Kidney glomerular epithelial cell (primary cell): Measurements from ENCODE around the gene INSRR.

Source experiments
- DNase-seq: peaks from one replicate; lab custom pipeline; 2025; lab: John Stamatoyannopoulos, UW

The INSRR gene

DNA sequence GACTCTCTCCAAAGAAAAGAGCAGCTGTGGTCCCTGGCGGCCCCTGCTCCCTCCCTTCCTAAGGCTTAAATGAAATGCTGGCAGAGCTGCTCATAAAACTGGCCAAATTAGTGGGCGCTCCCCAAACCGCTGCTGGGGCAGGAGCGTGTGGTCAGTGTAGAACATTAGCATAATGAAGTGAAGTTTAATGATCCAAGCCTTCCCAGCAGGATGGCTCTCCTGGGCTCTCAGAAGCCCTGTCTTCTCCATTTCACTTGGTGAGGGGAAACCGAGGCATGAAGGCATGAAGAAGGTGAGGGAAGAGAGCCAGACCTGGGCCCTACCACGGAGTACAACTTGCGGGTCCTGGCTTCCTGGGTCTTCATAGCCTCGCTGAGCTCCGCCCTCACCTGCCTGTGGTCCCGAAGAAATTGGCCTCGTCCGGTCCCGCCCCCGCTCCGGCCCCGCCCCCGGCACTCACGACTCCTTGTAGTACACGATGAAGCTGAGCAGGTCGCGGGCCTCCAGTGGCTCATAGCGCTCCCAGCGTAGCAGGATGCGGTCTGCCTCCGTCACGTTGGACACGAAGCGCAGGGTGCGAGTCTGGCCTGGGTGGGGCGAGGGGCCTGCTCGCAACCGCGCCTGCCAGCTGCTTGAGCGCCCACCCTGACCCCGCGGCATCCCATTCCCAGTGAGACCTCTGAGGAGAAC, 10.3 kb downstream of the INSRR start:
- DNase-seq, result no peak

DNA sequence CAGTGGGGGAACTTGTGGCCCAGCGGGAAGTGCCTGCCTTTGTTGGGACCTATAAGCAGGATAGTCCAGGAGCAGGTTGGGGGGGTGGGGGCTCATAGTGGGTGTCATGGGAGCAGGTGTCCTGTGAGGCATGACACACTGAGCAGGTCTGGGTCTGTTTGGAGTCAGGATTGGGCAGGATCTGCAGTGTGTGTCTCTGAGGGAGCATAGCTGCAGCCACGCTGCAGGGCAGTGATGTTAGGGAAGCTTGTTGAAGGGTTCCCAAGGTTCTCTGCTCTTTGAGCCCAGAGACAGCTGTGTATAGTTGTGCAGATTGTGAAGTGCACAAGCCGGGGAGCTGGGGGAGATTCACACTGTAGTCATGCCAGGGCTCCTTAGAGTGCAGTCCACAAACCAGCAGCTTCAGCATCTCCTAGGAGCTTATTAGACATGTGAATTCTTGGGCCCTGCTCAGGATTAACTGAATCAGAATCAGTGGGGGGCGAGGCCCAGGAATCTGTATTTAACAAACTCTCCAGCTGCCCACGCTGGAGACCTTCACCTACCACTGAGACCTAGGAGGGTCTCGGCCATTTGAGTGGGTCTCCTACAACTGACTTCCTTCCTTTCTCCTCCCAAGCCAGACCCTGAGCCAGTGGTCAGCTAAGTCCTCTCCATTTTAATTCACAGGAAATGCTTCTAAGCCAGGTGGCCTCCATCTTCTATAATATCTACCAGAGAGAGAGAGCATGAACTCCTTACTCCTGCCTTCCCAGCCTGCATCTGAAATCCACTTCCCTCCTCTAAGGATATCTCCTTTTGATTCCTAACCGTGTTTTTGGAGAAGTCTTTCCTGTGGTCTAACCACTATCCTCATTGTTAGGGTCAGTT, 11.1 kb downstream of the INSRR start:
- no peak for DNase-seq

DNA sequence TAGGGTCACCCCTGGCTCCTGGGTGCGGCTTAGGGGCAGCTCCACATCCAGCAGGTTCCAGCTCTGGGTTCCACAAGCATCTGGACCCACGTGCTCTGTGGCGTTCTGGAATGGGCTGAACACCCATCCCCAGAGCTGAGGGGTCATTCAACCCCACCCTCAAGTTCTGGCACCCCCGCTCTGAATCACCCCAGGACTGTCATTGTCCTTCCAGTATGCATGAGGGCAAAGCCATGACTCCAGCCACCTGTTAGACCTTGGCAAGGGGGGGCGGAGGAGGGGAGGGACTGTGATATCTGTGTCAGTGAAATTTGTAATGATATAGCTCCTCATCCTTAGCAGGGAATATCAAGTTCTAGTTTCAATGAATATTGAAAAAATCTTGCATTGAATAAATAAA, 12.3 kb downstream of the INSRR start:
- DNase-seq, result no peak

DNA sequence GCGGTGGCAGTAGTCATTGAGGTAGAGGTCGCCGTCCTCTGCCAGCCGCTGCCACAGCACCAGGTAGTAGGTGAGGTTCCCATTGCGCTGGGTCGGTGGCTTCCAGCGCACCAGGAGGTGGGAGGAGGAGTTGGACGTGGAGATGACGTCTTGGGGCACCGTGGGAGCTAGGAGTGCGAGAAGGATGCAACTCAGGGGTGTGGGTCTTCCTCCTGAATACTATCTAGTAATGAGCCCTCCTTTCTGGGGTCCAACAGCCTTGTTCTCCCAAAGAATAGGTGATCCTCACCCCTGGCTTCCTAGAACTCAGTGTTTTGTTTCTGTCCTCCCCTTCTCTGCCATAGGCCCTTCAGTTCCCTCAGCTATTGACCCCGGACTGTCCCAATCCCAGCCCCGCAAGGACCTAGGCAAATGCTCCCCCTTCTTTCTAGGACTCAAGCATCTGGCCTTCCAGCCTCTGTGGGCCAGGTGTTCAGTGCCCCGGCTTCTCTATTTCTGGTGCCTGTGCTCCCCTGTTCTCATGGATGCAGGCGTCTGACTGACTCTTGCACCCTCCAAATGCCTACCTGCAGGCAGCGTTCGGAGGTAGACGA, 12.9 kb downstream of the INSRR start:
- DNase-seq, result no peak

DNA sequence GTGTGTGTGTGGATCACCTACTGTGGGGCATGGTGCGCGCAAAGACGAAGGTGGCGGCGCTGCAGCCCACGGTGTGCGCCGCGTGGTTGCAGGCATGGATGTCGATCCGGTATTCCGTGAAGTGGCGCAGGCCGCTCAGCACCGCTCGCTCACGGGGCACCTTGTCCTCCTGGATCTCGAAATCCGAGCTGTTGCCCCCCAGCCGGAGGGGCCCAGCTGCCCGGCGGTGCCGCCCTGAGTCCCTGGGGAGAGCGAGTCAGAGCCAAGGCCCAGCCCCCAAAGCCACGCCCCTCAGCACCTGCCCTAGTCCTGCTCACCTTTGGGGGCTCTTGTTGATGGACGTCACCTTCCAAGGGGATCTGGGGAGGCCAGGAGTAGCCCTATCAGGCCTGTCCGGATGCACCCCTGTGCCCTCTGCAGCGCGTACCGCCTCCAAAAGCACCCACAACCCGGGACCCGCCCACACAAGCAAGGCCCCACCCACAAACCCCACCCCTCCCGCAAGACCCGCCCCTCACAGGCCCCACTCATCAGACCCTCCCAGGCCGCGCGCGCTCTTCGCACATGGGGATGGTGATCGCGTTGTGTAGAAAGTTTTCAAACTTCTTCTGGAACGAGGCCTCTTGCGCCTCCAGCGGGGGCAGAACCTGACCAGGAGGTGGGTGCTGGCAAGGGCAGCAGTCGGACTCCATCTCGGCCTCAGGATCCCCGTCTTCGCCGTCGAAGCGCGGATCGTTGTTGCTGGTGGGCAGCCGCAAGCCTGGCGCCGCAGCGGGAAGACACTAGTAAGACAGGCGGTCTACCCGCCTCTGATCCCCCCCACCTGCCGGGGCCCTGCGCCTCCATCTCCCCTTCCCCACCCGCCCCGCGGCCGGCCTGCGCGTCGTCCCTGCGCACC, 13.6 kb downstream of the INSRR start:
- no peak for DNase-seq

DNA sequence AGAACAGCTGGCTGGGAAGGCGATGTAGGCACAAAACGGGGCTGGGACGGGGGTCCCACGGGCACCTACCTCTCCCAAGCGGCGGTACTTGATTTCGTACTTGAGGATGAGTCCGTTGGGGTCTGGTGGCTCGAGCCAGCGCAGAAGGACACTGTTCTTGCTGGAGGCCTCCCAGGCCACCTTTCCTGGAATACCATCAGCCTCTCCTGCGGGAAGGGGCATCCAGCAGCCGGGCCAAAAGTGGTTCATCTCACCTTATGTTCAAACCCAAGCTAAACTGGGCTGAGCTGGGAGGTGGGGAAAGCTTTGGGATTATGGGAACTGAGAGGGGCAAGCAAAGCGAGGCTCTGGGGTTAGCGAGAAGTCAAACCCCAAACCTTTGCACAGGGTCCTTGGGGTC, 14.3 kb downstream of the INSRR start:
- no peak for DNase-seq

DNA sequence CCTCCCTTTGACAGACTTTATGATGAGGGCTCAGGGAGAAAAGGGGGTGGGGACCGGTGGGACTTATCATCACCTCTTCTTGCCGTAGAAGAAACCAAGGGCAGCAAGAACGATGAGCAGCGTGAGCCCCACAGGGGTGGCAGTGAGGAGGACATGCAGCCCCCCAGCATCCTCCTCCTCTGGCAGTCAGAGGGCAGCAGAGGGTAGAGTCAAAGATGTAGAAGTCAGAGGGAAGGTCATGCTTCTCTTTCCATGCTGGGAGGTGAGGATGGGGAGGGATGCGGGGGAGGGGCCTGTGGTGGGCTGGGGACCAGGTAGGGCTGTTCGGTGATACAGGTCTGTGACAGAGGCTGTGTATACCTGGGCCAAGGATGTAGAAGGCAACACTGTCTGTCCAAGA, 14.8 kb downstream of the INSRR start:
- DNase-seq, result no peak

DNA sequence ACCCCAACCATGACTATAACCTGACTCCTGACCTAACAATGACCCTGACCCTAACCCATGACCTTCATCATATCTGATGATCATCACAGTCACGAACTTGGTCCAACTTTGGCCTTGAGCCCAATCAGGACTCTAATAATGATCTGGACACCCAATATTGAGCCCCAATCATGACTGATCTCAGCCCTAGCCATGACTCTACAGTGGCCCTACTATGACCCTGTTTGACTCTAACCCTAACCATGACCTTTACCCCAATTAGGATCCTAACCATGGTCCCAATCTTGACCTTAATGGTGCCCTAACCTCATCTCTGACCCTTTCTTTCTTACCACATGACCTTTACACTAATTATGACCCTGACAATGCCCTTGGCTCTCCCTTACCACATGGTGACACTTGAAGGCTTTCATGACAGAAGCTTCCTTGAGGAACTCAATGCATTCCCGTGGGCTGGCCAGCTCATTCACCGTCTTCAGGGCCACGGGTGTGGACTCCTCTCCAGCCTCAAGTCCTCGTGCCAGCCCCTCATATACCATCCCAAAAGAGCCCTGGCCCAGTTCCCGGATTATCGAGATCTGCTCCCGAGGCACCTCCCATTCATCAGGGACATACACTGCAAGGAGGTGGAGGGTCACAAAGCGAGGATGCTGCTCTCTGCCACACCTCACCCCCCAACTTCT, 16.2 kb downstream of the INSRR start:
- no peak for DNase-seq

DNA sequence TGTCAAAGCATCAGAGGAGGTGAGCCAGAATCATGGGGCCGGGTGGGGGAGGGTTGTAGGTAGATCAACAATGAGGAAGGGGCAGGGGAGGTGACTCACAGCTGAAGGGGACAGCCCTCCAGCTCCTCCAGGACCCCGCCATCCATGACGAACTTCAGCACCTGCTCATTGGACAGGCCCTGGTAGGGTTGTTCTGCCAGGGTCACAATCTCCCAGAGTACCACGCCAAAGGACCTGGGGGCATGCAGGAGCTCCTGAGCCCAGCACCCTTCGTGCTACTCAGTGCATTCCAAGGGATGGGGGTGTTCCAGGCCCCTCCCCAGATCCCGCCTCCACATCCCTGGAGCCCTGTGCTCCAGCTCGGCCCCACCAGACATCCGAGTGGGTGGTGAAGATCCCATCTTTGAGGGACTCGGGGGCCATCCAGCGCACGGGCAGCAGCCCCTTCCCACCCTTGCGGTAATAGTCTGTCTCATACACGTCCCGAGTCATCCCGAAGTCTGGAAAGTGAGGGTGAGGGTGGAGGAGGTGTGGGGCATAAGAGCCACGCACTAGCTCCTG, 17.5 kb downstream of the INSRR start:
- no peak for DNase-seq

DNA sequence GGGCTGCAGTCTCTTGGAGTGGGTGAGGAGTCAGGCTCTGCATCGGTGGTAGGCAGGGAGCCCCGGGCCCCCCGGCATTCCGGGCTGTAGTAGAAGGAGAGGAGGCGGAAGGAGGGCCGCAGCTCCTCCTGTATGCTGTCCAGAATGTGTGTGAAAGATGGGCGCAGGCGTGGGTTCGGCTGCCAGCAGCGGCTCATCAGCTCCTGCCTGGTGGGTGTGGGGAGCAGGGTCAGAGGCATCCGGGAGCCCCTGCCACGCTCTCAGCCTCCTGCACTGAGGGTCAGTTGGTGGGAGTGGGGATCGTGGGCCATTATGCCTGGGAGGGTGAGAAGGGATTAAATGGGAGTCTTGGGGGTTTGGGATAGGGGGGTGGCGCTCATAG, 18.0 kb downstream of the INSRR start:
- no peak for DNase-seq

DNA sequence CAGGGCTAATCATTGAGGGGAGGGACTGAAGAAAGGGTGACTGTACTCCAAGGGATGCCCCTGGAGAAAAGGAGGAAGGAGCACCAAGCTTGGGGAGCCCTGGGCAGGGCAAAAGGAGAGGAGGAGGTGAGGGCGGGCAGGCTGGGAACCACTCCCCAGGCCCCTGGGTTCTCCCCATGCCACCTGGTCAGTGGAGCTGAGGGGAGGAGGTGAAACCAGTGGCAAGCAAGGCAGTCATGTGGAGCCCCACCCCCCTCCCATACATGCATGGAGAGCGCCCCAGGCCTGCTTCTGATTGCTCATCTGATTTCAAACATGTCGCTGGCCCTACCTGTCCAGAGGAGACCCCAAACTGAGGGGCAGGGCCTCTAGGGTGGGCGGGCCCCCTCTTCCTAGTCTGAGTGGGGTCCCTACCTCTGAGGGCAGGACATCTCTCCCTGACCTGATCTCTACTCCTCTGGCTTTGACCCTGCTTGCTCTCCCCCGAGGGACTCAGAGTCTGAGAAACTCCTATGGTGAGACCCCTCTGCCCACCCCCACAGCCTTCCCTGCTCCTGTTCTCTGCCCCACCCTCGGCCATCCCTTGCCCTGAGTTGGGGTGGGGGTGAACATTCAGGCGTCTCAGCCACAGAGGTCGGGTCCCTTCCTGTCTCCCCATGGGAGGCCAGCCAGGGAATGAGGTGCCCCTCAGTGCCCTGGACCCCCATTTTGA, 18.6 kb downstream of the INSRR start:
- no peak for DNase-seq

DNA sequence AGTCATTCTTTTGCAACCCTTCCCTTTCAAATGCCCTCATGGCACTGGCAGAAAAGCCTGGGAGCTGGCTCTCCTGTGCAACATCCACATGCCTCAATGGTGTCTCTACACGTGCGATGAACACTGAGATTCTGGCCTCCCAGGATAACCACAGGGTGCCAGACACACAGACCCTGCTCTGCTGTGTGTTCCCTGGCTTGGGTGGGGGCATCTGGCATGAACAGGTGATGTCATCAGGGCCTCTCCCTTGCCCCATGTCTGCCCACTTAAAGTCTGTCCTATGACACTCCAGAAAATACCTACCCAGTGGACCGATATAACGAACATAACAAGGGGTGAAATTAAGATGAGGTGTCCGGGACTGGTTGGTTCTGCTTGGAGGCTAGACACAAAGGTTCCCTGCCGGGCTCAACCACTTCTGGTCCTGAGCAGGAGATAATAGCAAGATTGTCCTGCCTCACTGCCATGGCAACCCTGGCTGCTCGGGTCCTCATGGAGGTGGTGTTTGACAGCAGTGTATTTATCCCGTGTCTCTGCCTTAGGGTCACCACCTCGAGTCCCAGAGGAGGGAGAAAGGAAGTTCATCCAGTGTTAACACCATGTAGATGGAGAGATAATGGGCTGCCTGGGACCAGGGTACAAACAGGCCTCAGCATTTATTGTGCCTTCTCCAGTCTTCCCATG, 19.3 kb downstream of the INSRR start:
- no peak for DNase-seq

DNA sequence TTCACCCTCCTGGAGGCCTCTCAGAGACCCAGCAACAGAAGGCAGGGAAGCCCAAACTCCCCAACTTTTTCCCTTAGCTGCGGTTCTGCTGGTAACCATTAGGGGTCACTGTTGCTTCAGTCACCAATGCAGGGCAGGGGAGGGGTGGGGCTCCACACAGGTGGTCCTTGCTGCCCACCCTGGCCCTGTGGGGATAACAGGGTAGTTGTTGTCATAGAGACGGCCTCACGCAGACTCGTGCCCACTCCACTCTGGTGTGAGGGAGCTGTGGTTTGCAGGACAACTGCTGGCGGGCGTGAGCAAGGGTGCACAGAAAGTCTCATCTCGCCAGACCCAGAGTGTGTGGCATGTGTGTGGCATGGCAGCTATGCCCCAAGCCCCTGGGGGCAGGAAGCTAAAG, 19.9 kb downstream of the INSRR start:
- DNase-seq, result no peak

DNA sequence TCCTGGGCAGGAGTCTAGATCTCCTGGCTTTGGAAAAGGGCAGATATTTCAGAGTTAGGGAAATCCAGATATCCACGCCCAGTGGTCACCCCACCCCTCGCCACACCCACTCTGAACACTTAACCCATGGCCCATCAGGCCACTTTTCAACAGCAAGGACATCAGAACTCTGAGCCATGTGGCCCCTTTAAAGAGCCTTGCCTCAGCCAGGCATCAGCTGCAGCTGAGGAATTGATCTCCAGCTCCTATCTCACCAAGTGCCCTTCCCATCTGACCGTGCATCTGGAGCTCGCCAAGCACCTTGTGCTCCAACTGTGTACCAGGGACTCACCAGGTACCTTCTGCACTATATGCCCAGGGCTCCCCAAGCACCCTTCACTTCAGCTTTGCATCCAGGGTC, 22.0 kb downstream of the INSRR start:
- no peak for DNase-seq

DNA sequence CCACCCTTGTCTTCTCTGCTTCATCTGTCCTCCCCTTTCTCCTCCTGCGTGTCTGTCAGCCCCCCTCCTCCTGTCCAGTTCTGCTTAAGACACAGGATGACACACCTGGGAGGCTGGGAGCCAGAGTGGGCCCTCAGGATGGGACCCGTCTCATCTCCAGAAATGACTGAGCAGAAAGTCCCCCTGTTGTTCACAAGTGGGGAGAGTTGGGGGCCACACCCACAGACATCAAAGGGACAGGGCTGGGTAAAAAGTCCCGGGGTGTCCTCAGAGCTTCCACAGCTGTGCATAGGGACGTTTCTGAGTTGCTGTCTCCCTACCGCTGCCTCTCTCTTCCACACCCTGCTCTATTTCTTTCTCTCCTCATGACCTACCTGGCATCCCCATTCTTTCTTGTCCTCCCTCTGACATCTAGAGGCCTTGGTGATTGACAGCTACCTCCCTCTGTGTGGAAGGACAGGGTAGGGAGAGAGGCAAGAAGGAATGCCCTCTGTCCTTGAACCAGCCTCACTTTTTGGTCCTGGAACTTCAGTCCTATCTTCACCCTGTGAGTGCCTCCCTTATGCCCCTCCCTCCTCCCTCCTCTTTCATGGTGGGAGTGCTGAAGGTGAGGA, 22.8 kb downstream of the INSRR start:
- no peak for DNase-seq

DNA sequence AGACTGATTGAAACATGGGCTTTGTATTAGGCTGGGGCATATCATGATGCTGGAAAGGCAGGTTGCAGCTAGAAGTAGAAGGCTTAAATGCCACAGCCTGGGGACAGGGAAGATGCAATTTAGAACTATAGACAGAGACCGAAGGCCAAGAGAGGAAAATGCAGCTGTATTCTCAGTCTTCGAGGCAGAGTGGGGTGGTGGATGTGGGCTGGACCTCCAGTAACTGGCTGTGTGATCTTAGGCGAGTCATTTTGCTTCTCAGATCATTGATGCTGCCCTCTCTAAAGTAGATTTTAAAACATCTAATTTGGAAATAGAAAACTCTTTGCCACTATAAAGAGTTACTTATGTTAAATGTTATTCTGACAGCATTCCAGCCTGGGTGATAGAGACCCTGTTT, 24.6 kb downstream of the INSRR start:
- DNase-seq, result no peak

DNA sequence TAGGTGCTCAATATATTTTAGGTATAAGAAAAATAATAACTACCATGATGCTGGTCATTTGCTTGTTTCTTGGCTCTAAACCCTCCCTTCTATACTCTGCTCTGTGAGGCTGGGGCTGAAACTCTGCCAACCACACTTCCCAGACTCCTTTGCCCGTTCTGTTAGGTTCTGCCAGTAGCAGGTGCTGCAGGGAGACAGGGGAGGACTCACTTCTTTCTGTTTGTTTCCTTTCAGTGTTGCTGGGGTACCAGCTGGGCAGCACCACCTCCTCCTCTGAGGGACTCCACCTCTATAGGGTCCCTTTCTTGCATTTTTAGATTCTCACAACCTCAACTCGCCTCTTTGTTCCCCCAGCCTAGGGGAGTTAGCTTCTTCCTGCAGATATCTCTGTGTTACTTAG, 25.3 kb downstream of the INSRR start:
- DNase-seq, result no peak

DNA sequence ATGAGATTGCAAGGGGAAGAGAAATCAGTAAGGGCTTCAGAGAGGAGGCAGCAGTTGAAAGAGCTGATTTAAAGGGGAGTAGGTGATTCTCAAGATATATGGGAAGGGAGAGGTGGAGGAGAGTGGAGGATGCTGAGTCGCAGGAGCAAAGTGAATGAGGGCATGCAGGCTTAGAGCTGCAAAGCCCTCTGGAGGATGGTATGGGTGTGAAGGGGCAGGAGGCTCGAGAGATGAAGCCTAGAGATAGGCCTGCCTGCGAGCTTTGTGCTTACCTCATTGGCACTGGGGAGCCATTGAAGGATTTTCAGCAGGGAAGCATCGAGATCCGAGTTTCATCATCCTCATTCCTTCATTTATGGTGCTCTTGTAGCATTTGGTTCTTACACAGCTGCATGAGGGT, 26.5 kb downstream of the INSRR start:
- DNase-seq, result no peak

DNA sequence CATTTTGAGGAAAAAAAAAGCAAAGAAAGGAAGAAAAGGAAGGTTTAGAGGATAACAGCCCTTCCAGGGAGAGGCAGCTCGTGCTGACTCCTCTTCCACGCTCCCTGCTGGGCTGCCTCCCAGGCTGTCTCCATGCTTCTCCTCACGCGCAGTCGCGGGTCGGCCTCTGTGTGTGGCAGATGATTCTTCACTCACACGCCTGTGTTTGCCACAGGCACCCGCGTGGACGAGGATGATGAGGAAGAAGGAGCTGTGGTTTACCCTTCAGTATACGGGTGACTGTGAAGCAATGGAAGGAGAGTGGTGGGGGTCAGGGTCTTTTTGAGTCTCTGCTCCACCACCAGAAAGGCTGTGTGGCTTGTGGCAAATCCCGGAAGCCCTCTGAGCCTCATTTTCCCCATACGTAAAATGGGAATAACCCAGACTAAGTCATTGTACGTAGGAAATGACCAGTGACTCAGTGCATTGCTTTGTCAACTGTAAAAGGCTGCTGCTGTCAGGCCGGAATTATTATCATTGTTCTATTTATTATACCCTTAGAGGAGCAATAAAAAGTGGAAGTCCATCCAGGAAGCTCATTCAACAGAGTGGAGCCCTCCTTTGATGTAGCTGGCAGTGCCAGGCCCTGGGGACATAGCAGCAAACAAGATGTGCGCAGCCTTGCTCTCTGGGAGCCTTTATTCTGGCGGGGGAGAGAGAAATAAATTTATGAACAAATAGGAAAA, 30.4 kb downstream of the INSRR start:
- DNase-seq, result no peak
